DMS79 (cell line): Measurements from ENCODE around the gene BNIP5.
A peak's percentile ranks its signal among the peaks of the same experiment; 100 is the strongest.

Experiments used
- DNase-seq: peaks from one replicate; lab custom pipeline; 2025; lab: John Stamatoyannopoulos, UW

BNIP5 gene

GRCh38 chr6:36322591-36322990 is 14.1 kb downstream of the BNIP5 start:
- DNase-seq = no peak

GRCh38 chr6:36320475-36320874 is 16.2 kb downstream of the BNIP5 start:
- peak; percentile 35 for DNase-seq

GRCh38 chr6:36319821-36320220 is 16.9 kb downstream of the BNIP5 start:
- DNase-seq = no peak

- peak; percentile 77 for DNase-seq
These were observed 17.3 kb downstream of the BNIP5 start for GRCh38 chr6:36319436-36319762.

GRCh38 chr6:36318690-36319435 is 17.8 kb downstream of the BNIP5 start:
- no peak for DNase-seq

DNA sequence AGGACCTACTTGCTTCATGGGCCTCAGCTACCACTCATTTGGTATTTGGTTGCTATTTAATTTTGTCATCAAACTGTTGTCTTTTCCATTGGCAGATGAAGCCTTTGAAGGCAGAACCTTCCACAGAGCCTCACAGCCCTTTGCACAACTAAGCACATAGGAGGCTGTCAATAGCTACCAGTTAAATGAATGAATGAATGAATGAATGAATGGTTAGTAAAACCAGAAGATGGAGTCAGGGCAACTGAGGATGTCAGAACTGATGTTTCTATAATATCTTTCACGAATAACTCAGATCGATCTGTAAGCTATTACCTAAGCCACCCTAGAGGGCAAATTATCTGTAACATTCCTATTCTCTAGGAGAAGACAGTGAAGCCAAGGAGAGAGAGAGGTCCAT is 19.1 kb downstream of the BNIP5 start:
- no peak for DNase-seq

DNA sequence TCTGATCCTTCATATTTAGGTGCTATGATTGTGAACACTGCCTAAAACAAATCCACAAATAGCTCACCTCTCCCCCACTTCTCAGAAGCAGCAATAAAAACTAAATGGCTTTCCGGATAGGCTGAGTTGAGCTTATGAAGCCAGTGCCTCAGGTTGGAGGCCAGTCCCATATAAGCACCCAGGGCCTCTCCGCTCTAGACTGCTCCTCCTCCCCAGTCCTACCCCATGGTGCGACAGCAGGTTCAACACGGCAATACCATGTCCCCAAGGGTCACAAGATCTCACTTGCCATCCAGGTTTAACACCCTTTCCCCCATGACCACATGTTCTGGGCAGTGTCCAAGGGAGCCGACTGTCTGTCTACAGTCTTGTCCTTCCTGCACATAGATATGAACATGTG is 20.8 kb downstream of the BNIP5 start:
- no peak for DNase-seq

DNA sequence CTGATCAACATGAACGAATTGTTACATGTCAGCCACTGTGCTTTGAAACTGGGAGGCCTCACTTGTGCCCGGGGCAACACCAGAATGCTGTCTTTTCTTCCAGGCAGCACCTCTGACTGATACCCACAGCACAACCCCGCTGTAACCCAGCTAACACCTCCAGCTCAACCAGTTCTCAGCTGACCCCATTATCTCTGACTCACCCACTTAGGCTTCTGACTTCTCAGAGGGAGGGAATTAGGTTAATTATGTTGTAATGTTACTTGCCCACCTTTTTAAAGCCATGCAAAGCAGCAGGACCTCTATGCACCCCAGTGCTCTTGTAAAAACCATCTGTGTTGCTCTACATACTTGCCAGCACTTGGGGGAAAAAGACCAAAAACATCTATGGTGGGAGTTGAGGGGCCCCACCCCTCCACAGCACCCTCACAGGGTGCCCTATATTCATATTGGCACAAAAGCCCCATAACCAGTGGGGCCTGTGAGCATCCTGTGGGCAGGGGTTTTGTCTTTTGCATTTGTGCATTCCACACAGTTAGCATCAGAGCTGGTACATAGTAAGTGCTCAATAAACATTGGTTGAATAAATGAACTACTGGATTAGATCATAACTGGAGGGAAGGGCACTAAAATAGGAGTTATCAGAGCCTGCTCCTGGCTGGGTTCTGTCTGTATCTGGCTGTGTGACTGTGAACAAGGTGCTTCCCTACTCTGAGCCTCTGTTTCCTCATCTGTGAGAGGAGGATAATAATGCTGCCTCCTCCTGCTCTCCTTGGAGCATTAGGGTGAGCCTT is 22.3 kb downstream of the BNIP5 start:
- DNase-seq = no peak

DNA sequence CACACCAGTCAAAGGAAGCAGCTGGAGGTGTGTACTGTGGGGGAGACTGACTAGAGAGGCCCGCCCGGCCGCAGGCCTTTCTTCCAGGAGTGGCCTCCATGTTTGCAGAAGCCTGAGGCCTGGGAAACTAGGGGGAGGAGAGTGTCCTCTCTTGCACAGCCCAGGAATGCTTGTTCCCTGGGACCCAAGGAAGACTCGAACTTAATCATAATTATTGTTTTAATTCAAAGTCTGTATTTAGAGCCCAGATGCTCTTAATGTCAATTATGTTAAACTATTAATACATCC is 23.1 kb downstream of the BNIP5 start:
- no peak for DNase-seq

GRCh38 chr6:36312854-36313648 is 23.6 kb downstream of the BNIP5 start:
- no peak for DNase-seq

GRCh38 chr6:36309900-36310299 is 26.8 kb downstream of the BNIP5 start:
- no peak for DNase-seq

- no peak for DNase-seq
These were observed 27.5 kb downstream of the BNIP5 start for GRCh38 chr6:36309203-36309602.

DNA sequence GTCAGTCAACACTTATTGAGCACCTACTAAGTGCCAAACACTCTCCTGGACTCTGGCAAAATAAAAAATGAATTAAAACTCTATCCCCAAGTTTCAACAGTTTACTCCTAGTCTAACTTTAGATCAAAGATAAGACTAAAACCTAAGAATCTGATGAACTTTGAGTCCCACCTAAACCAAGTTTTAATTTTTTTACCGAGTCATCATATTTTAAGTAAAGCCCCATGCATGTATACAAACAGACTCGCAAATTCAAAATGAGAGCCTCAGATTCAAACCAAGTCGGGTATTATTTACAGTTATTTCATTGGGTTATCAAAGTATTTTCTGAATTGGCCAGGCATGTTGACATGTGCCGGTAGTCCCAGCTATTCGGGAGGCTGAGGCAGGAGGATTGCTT is 28.2 kb downstream of the BNIP5 start:
- DNase-seq = no peak

- DNase-seq = no peak
These were observed 30.3 kb downstream of the BNIP5 start for GRCh38 chr6:36306375-36306774.

DNA sequence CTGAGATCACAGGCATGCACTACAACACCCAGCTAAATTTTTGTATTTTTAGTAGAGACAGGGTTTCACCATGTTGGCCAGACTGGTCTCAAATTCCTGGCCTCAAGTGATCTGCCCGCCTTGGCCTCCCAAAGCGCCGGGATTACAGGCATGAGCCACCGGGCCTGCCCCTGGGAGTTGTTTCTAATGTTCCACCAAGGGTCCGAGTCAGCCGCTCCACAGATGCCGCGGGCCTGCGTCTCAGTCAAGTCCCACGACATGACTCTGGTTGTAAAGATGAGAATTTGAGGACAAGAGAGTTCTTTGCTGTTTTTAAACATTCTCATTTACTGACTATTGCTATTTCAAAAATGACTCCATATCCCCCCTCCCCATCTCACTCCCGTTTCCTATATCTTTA is 30.8 kb downstream of the BNIP5 start:
- DNase-seq = no peak

GRCh38 chr6:36302227-36302976 is 34.3 kb downstream of the BNIP5 start:
- DNase-seq = peak; percentile 61

GRCh38 chr6:36301781-36302180 is 34.9 kb downstream of the BNIP5 start:
- DNase-seq = peak; percentile 91

GRCh38 chr6:36301085-36301658 is 35.5 kb downstream of the BNIP5 start:
- no peak for DNase-seq

- DNase-seq = no peak
These were observed 38.7 kb downstream of the BNIP5 start for GRCh38 chr6:36298027-36298426.

DNA sequence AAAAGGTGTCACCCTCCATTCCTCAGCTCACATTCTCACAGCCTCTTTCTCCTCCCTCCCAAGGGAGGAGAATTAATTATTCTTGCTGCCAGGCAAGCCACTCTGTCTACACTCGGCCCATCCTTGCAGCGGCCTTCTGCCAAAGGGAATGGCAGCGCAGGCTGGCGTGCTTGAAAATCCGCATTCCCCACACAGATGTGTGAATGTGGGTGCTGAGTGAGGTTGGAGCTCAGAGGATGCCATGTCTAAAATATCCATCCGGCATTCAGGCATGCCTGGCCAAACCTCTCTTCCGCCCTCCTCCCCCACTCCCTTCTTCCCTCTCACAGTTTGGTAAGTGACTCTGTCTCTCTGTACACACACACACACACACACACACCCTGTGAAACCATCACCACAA is 39.2 kb downstream of the BNIP5 start:
- DNase-seq = no peak

DNA sequence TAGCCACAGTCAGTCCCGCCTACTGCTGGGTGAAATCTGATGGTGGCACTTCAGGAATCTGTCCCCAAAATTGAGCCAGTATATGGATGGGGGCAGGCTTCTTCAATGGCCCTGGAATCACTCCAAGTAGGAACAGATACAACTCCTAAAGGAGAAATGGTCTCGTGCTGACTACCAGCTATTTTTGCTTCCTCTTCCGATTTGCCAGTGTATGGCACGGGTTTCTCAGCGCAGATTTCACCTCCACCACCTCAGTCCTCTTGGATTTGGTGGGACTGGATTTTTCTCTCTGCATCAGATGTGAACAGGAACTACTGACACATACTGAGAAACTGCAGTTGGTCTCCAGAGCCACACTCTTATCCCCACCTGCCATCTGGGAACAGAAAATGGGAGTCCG is 39.6 kb downstream of the BNIP5 start:
- no peak for DNase-seq

- no peak for DNase-seq
These were observed 40.4 kb downstream of the BNIP5 start for GRCh38 chr6:36296240-36296639.
